Measurements from ENCODE around the gene TRABD2B. TPM values are rescaled to one million over a fixed set of nuclear protein-coding genes. Genes with fewer than 3 reads are reported as not detected.

Gene TRABD2B
- total RNA-seq, 4 donors from 2014 or later, result 0.16 to 1.5 (median 0.55) TPM

DNA sequence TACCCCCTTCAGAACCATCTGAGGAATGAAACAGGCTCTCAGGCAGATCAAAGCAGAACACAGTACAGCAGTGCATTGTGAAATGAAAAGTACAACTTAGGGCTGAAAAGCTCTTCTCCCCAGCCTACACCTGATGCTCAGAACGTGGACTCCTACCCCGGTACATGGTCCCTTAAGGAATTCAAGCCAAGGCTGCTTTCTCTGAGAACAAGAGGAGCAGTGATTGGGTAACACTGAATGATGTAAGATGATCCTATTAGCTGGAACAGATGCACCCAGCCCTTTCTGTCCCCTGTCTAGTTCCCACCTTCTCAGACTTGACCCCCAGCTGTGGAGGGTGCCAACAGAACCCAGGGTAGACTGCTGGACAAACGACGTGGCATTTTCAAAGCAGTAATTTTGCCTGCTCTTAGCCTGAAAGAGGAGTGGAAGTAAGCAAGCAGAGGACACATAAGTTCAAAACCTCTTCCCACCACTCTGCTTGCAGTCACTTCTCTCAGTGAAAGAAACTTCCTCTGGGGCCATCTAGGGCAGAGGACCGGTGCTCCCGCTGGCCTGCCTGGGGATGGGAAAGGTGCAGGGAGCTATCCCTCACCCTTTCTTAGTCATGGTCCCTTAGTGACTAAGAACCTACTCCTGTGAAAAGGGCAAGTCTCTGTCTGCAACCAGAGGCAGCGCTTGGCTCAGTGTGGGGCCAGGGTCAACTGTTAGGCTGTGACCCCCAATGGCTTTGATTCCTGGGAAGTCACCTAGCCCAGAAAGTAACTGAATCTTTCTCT, 72.7 kb downstream of the TRABD2B start:
- TF ChIP-seq, protein P1, sequence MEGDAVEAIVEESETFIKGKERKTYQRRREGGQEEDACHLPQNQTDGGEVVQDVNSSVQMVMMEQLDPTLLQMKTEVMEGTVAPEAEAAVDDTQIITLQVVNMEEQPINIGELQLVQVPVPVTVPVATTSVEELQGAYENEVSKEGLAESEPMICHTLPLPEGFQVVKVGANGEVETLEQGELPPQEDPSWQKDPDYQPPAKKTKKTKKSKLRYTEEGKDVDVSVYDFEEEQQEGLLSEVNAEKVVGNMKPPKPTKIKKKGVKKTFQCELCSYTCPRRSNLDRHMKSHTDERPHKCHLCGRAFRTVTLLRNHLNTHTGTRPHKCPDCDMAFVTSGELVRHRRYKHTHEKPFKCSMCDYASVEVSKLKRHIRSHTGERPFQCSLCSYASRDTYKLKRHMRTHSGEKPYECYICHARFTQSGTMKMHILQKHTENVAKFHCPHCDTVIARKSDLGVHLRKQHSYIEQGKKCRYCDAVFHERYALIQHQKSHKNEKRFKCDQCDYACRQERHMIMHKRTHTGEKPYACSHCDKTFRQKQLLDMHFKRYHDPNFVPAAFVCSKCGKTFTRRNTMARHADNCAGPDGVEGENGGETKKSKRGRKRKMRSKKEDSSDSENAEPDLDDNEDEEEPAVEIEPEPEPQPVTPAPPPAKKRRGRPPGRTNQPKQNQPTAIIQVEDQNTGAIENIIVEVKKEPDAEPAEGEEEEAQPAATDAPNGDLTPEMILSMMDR (IDR thresholded peaks at IDR 0.05; ENCODE audit: low read depth), result no peak

DNA sequence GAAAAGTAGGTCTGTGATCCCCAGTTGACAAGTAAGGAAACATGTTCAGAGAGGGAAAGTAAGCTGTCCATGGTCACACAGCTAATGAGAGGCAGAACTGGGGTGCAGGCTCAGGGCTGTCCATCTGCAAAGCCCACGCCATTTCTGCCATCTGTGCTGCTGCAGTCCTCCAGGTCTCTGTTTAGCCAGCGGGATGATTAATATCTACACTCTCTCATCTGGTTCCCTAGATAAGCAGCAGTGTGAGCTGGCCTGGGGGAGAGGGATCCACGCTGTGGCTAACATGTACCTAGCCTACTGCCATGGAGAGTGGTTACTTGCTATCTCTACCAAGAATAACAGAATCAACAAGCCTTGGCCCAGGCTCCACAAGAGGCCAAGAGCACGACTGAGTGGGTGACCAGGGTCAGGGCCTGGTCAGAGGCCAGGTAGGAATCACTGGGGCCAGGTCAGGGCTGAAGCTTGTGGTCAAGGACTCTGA, 75.2 kb downstream of the TRABD2B start:
- TF ChIP-seq, protein P1 (IDR thresholded peaks at IDR 0.05; ENCODE audit: low read depth), result no peak

DNA sequence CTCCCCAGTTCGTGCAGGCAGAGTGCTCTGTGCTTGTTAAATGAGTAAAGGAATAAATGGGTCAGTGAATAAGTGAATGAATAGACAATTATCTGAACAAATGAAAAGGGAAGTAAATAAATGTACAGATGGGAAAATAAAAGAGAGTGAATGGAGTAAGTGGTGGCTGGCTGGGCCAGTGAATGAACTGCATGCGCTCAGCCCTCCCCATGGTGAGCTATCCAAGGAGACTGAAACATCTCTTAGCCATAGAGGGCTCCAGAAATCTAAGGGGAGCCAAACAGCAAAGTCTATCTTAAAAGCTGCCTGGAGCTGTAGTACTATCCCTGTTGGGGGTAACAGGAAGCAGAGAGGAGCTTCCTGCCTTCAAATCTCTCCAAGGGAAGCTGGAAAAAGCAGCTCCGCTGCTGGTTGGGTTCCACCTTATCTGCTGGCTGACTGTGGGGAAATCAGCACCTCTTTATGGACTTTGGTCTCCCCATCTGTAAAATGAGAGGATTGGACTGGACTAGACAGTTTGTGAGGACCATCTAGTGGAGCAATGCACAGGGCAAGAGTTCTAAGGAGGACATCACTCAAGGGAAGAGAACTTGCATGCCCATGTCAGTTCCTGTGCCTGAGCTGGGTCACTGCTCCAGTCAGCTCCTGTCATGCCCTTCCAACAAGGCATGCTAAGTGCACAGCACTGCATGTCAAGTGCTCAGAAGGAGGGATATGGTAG, 77.9 kb downstream of the TRABD2B start:
- TF ChIP-seq, protein P1 (IDR thresholded peaks at IDR 0.05; ENCODE audit: low read depth), result no peak

DNA sequence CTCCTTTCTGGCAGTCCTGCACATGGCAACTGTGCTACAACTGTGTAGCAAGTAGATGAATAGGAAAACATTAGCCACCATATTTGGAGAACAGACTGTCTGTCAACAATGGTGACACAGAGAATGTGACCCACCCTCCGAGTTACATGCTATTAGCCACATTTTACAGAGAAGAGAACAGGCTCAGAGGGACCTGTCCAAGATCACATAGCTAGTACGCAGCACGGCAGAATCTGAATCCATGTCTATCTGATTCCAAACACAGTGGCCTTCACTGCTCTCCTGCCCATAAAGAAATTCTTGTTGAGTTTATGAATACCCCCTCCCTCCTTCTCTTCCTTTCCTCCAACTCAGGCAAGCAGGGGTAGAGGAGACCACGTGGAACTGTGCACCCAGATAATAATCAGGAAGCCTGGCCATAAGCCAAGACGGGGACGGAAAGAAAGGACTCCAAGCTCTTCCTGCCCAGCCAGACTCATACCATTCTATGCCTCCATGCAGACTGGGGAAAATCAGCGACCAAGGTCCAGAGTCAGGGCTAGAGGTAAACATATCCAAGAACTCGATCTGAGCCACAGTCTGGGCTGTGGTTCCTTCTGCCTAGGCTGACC, 78.8 kb downstream of the TRABD2B start:
- TF ChIP-seq, protein P1 (IDR thresholded peaks at IDR 0.05; ENCODE audit: low read depth), result no peak

DNA sequence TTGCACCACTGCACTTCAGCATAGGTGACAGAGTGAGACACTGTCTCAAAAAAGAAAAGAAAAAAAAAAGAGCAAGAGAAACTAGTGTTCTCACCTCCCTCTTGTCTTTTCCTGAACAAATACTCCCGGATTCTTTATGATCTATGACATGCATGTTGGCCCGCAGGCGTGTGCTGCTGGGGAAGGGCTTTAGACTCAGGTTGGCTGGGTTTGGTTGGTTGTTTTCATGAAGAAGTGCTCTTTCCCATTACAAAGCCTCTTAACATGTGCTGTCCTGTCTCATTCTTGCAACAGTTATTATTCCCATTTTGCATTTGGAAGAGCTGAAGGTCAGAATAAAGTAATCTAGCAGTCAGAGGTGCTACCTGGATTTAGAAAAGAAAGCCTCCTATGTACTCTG, 79.5 kb downstream of the TRABD2B start:
- TF ChIP-seq, protein P1 (IDR thresholded peaks at IDR 0.05; ENCODE audit: low read depth), result no peak

DNA sequence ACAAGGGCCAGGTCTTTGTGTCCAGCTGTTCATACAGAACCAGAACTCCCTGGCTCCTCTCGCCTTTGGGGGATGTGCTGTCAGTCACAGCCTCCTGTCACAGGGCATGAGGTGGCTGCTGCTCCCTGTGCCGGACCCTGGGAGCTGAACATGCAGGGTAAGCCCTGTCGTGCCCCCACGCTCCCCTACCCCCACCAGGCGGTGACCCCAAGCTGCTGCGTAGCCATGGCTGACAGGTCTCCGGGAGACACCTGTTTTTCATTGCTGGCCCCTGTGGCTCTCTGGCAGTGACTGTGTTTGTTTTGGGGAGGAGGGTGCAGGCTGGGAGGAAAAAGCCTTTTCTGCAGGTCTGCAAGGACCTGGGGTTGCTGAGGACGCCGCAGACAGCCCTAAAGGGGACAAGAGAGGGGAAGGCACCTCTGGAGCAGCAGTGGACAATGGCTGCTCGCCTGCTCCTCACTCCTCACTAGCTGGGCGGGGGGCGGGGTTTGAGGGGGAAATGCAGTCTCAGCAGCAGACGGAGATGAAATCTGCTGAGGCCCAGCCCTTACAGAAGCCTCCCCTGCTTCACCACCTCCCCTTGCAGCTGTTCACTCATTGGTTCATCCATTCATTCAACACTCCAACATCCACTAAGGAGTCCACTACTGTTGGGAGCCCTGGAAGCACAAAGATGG, 81.4 kb downstream of the TRABD2B start:
- TF ChIP-seq, protein P1 (IDR thresholded peaks at IDR 0.05; ENCODE audit: low read depth), result no peak
